GM18505 (cell line): Measurements from ENCODE around the gene ISYNA1.
"Not testable (repeated sequence)": the region's sequence is repeated elsewhere in the genome, so short reads cannot be mapped to it uniquely, and the experiment has no call there.

ENCODE experiments used
- ATAC-seq: cut with Tn5 transposase; IDR thresholded peaks from one replicate; pipeline ENCODE4 v1.9.1; 2021; ENCODE audit not compliant: unreplicated experiment
- POLR2A ChIP-seq: IDR thresholded peaks from 4 replicates; pipeline ENCODE4 v1.6.1; 2011; ENCODE audit warnings: borderline replicate concordance; ENCODE audit not compliant: insufficient read depth, insufficient read length; ENCODE audit errors: extremely low read depth

Gene ISYNA1

DNA sequence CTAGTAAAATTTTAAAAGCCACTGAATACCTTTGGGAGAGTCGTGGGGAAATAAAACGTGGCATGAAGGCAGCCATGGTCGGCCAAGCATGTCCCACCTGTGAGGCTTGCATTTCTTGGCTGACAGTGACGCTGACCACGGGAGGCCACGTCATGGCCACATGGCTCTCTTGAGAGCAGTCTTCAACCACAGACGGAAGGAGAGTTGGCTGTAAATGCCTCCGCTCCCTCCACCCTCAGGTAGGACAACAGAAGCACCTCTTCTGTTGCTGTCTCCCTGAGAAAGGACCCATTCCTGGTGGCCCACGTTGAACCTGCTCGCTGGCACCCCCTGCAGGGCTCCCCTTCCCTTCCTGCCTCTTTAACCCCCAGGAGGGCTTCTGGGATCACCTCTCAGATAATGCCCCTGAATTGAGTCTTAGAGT is 29.9 kb downstream of the ISYNA1 start:
- ATAC-seq, result peak; percentile 64
- peak; percentile 30 for TF ChIP-seq POLR2A

DNA sequence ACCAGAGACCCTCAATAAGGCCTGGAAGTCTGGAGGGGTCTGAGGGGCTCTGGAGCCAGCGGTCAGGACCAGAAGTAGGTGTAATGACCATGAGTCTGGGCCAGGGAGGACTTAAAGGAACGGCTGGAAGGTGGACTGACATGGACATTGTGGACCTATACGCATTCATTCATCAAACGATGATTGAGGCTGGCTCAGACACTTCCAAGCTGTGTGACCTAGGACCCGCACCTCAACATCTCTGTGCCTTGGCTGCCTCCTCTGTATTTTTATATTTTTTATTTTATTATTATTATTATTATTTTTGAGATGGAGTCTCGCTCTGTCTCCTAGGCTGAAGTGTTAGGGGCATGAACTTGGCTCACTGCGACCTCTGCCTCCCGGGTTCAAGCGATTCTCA is 31.2 kb downstream of the ISYNA1 start:
- no peak for ATAC-seq
- no peak for TF ChIP-seq POLR2A

GRCh38 chr19:18405754-18406153 is 32.2 kb downstream of the ISYNA1 start:
- ATAC-seq, result not testable (repeated sequence)

DNA sequence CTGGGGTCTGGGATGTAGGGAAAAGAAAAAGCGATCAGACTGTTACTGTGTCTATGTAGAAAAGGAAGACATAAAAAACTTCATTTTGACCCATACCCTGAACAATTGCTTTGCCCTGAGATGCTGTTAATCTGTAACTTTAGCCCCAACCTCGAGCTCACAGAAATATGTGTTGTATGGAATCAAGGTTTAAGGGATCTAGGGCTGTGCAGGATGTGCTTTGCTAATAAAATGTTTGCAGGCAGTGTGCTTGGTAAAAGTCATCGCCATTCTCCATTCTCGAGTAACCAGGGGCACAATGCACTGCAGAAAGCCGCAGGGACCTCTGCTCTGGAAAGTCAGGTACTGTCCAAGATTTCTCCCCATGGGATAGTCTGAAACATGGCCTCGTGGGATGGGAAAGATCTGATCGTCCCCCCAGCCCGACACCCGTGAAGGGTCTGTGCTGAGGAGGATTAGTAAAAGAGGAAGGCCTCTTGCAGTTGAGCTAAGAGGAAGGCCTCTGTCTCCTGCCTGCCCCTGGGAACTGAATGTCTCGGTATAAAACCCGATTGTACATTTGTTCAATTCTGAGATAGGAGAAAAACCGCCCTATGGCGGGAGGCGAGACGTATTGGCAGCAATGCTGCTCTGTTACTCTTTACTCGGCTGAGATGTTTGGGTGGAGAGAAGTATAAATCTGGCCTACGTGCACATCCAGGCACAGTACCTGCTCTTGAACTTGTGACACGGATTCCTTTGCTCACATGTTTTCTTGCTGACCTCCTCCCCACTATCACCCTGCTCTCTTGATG is 35.3 kb downstream of the ISYNA1 start:
- not testable (repeated sequence) for ATAC-seq

DNA sequence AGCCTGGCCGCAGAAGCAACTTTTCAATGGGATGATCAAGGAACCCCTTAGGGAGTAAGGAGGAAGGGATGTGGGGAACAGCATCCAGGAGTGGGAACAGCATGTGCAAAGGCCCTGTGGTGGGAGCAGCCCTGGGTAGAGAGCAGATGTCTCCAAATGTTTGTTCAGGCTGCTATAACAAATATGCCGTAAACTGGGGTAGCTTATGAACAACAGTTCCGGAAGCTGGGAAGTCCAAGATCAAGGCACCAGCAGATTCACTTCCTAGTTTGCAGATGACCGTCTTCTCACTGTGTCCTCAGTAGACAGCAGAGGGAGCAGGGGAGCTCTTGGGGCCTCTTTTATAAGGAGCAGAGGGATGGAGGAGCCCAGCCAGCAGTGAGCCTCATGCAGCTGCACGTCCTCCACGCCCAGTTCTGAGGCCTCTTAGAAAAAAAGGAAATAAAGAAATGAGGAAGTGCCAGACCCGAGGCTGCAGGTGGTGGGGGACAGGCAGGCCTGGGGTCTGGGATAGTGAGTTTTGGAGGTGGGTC is 36.3 kb downstream of the ISYNA1 start:
- no peak for ATAC-seq

GRCh38 chr19:18399008-18399407 is 38.9 kb downstream of the ISYNA1 start:
- ATAC-seq, result no peak
- no peak for TF ChIP-seq POLR2A

More for the DNA sequence above, 36.3 kb downstream of the ISYNA1 start:
- TF ChIP-seq POLR2A, result no peak

GRCh38 chr19:18397242-18398202 is 40.4 kb downstream of the ISYNA1 start, which contains the start of gene LRRC25:
LRRC25 (minus strand) TSS chr19:18397622; CDS start chr19:18396963, 659 bp downstream.
- TF ChIP-seq POLR2A, result peak; percentile 46
- ATAC-seq, result no peak

DNA sequence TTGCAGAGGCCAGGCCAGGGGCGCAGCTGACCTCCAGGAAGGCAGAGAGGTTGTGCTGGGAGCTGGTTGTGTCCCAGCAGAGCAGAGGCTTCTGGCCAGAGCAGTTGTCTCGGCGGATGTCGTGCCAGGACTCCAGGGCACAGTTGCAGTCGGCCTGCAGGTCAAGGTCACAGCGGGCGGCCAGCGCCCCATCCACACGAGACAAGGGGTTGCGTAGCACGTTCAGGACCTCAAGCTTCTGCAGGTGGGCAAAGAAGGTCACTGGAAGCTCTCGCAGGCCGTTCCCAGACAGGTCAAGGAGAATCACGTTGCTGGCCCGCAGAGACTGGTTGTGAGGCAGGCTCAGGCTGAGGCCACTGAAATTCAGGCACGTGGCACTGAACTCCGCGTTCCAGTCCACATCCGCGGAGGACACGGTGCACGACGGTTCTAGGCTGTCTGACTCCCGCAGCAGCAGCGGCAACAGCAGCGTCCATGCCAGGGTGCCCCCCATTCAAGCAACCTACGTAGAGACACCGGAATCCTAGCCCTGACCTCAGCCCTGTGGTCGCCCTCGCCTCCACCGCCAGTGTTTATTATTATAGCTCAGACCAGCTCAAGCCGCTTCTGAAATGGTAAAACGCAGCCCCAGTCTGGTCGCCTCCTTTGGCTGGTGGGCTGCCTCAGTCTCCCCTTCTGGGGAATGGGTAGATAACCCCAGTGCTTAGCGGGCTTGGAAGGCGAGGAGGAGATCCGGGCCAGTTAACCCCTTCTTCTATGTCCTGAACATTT is 41.3 kb downstream of the ISYNA1 start:
- ATAC-seq, result no peak
- TF ChIP-seq POLR2A, result no peak

- ATAC-seq, result no peak
- TF ChIP-seq POLR2A, result no peak
Measured at GRCh38 chr19:18393836-18394235, 44.1 kb downstream of the ISYNA1 start.

DNA sequence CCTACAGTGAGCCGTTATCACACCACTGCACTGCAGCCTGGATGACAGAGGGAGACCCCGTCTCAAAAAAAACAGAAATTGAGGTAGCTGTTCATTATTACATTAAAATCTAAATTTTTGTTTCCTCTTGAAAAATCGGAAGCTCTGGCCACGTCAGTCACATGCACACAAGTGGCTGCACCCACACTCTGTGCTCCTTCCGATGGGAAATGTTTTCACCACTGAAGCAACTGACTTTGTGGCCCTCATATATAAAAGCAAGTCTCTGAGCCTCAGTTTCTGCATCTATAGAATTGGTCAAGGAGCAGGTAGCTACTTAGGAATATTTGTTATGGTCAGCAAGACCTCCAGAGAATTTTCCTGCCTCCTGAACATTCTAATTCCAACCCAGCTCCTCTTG is 45.0 kb downstream of the ISYNA1 start:
- no peak for TF ChIP-seq POLR2A
- no peak for ATAC-seq

DNA sequence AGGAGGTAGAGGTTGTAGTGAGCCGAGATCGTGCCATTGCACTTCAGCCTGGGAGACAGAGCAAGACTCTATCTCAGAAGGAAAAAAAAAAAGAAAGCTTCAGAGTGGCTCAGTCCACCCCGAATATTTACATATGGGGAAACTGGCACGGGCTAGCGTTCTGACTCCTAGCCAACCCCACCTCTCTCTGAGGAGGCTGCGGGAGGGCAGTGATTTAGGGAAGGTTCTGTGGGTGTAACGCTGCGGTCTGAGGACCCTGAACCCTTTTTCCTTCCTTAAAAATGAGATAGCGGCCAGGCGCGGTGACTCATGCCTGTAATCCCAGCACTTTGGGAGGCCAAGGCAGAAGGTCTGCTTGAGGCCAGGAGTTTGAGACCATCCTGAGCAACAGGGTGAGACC is 45.5 kb downstream of the ISYNA1 start:
- no peak for TF ChIP-seq POLR2A
- ATAC-seq, result no peak

- no peak for ATAC-seq
- TF ChIP-seq POLR2A, result no peak
Measured at GRCh38 chr19:18391509-18392075, 46.3 kb downstream of the ISYNA1 start.
